Activated B cell treated with CpG ODN at 0.5 μM for 24 hours (primary cell): ENCODE data around the gene CYBC1. TPM values are rescaled to one million over a fixed set of nuclear protein-coding genes. Genes with fewer than 3 reads are reported as not detected.
A peak's percentile ranks its signal among the peaks of the same experiment; 100 is the strongest.

ENCODE experiments used
- ATAC-seq: fragments of 200-7000 bp; cut with Tn5 transposase; one replicate; pipeline ENCODE4 v1.10.0; 2021; ENCODE audit warnings: low read depth, mild to moderate bottlenecking, moderate library complexity
- CTCF ChIA-PET: fragments of 350-600 bp; sonication (Branson Sonifier 250); formaldehyde crosslinking; loops from one replicate; lab custom pipeline; 2021; ENCODE audit warnings: antibody characterized with exemption; lab: Charles Lee
- POLR2A ChIA-PET: fragments of 350-600 bp; sonication (Branson Sonifier 250); formaldehyde crosslinking; loops from one replicate; lab custom pipeline; 2021; ENCODE audit warnings: antibody characterized with exemption; lab: Charles Lee
- DNase-seq: peaks from one replicate; pipeline ENCODE4 v3.0.0; 2022
- H3K27ac Mint-ChIP-seq: one replicate; pipeline ENCODE4 v1.8.0; 2020; ENCODE audit warnings: mixed read lengths
- H3K27me3 Mint-ChIP-seq: one replicate; pipeline ENCODE4 v1.8.0; 2021; ENCODE audit warnings: mixed read lengths
- H3K36me3 Mint-ChIP-seq: one replicate; pipeline ENCODE4 v1.8.0; 2021; ENCODE audit warnings: low read depth, mixed read lengths
- H3K4me1 Mint-ChIP-seq: one replicate; pipeline ENCODE4 v1.8.0; 2021; ENCODE audit warnings: mixed read lengths
- H3K4me3 Mint-ChIP-seq: one replicate; pipeline ENCODE4 v1.8.0; 2020; ENCODE audit warnings: mild to moderate bottlenecking, mixed read lengths
- H3K9me3 Mint-ChIP-seq: one replicate; pipeline ENCODE4 v1.8.0; 2020; ENCODE audit warnings: mixed read lengths
- intact Hi-C: fragments of 100-400 bp; cut with micrococcal nuclease; formaldehyde crosslinking; loops from one replicate; pipeline ENCODE4 v1.15.1; 2024
- total RNA-seq: library from RNA; stranded (reverse); gene quantifications from 2 replicates; pipeline ENCODE4 v1.2.3, GENCODE V29; 2022
- TF ChIP-seq, protein P1 (sequence below): fragments of 200-600 bp; IDR thresholded peaks from one replicate; pipeline ENCODE4 v1.8.0; 2022; ENCODE audit warnings: antibody characterized with exemption, mild to moderate bottlenecking

The CYBC1 gene
- total RNA-seq, 1 donor from 2014 or later = 501 TPM

DNA sequence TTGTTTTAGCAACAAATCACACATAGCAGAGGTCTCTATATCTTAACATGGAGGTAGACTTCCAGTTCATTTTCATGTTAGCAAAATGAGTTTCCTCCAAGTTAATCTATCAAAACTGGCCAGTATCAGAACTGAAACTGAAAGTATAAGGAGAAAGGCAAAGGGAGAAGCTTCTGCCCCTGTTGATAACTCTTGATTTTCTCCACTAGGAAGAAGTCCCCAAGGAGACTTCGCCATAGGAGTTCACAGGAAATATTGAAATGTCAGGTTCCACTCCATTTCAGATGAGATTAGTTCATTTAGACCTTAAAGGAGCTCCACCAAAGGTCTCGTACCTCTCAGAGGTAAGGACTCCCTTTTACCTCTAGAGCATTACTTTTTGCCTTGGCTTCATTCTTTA, 31.0 kb downstream of the CYBC1 start:
- Mint-ChIP-seq H3K4me1 (peaks cover 25% of the 10 kb centered on the region), H3K4me3 (peak overlapping the region; percentile 83), H3K27me3 (no peaks in the 10 kb centered on the region), H3K9me3 (no peaks in the 10 kb centered on the region), H3K36me3 (peaks cover 43% of the 10 kb centered on the region), H3K27ac (peak overlapping the region; percentile 69)
- intact Hi-C loops = loop anchor here (2.0 to 5.0 kb wide), 3 partner anchors 15 to 278 kb away; partner anchors contain the start of gene RAB40B
- ChIA-PET CTCF (interaction anchor here (1.0 kb wide), 2 partner anchors 29 to 362 kb away, joined by 3 to 4 read pairs; no protein-coding TSS in a partner anchor), POLR2A (interaction anchor here (0.5 to 3.9 kb wide), 11 partner anchors 12 to 127 kb away, joined by 3 to 62 read pairs (median 5); partner anchors contain the start of genes CYBC1 and NARF)
- ATAC-seq (no peak), DNase-seq (no peak)
- TF ChIP-seq, protein P1, sequence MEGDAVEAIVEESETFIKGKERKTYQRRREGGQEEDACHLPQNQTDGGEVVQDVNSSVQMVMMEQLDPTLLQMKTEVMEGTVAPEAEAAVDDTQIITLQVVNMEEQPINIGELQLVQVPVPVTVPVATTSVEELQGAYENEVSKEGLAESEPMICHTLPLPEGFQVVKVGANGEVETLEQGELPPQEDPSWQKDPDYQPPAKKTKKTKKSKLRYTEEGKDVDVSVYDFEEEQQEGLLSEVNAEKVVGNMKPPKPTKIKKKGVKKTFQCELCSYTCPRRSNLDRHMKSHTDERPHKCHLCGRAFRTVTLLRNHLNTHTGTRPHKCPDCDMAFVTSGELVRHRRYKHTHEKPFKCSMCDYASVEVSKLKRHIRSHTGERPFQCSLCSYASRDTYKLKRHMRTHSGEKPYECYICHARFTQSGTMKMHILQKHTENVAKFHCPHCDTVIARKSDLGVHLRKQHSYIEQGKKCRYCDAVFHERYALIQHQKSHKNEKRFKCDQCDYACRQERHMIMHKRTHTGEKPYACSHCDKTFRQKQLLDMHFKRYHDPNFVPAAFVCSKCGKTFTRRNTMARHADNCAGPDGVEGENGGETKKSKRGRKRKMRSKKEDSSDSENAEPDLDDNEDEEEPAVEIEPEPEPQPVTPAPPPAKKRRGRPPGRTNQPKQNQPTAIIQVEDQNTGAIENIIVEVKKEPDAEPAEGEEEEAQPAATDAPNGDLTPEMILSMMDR = no peak

DNA sequence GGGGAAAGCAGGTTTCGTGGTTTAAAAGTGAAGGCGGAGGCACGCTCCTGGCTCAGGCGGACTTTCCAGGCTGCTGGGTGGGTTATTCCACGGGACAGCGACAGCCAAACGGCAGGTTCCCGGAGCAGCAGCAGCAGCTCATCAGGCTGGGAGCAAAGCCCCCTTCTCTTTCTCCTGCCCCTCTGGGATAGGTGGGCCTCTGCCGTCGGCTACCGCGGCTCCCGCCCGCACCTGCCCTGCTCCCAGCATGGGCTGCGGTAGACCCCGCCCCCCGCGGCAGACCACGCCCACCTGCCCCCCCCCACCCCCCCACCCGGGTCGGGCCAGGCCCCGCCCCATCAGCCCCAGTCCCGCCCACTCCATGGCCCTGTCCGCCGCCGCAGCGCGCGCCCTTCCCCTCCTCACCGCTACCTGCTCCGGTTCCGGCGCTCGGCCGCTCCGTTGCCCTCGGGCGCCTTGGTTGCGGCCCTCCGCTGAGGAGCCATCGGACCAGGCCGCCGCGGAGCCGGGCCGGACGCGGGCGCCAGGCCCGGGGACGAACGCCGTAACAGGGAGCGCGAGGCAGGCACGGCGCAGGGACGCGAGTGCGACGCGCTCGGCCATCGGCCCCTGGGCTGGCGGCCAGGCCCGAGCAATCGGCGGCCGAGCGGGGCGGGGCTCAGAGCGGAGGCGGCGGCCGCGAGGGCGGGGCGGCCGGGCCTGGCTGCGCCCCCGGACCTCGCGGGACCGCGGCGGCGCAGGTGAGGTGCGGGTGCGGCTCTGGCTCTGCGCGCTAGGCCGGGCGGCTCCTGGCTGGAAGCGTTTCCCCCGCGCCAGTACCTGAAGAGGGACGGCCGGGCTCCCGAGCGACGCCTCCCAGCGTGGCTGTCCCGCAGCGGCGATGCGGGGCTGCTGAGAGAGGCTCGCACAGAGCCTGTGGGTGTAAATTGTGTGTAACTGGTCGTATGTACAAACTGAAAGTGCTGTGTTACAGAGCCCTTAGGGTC, 32.3 kb downstream of the CYBC1 start, which contains the start of the genes HEXD and OGFOD3:
HEXD (plus strand) TSS at position 347 of the 986 bp plus-strand sequence. CDS start 1,453 bp downstream, outside the sequence.
OGFOD3 (minus strand) TSS at position 586 of the 986 bp plus-strand sequence; CDS start at position 485, 101 bp downstream.
- peaks cover 46% of the 10 kb centered on the region for H3K36me3 Mint-ChIP-seq
- intact Hi-C loops = loop anchor here (1.0 to 5.0 kb wide), 7 partner anchors 17 to 279 kb away; partner anchors contain the start of genes CSNK1D, NARF and RAB40B
- peak within 1 kb of the TSS; percentile 83 for H3K4me3 Mint-ChIP-seq
- H3K27ac Mint-ChIP-seq = peak within 1 kb of the TSS; percentile 69
- no peaks in the 10 kb centered on the region for H3K27me3 Mint-ChIP-seq
- ATAC-seq = peak; percentile 87
- peaks cover 29% of the 10 kb centered on the region for H3K4me1 Mint-ChIP-seq
- TF ChIP-seq, protein P1 = no peak
- POLR2A ChIA-PET = interaction anchor here (0.6 to 3.9 kb wide), 12 partner anchors 23 to 865 kb away, joined by 3 to 62 read pairs (median 5); partner anchors contain the start of genes CYBC1 and NARF
- CTCF ChIA-PET = no interaction called here
- no peaks in the 10 kb centered on the region for H3K9me3 Mint-ChIP-seq
- DNase-seq = peak; percentile 95

DNA sequence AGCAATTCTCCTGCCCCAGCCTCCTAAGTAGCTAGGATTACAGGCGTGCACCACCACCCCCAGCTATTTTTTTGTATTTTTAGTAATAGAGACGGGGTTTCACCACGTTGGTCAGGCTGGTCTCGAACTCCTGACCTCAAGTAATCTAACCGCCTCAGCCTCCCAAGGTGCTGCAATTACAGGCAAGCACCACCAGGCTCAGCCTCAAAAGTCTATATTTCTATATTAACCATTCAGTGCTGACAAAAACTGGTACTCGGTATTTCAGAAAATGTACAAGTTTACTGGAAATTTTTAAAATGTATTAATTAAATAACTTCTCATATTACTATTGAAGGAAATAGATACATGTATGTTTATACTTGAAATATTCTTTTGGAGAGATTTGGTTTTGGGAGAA, 33.8 kb downstream of the CYBC1 start:
- H3K4me1 Mint-ChIP-seq = peaks cover 30% of the 10 kb centered on the region
- DNase-seq (no peak), ATAC-seq (no peak)
- ChIA-PET CTCF (interaction anchor here (1.0 kb wide), 1 partner anchor 64 kb away, joined by 3 read pairs; no protein-coding TSS in a partner anchor), POLR2A (interaction anchor here (0.6 to 3.9 kb wide), 2 partner anchors 33 to 64 kb away, joined by 4 to 62 read pairs; partner anchors contain the start of gene CYBC1)
- intact Hi-C loops = loop anchor here (5.0 kb wide), 2 partner anchors 209 to 281 kb away; partner anchors contain the start of gene RAB40B
- TF ChIP-seq, protein P1 = no peak
- H3K27ac Mint-ChIP-seq = no peak overlapping the region
- no peaks in the 10 kb centered on the region for H3K9me3 Mint-ChIP-seq
- no peaks in the 10 kb centered on the region for H3K27me3 Mint-ChIP-seq
- no peak overlapping the region for H3K4me3 Mint-ChIP-seq
- peaks cover 36% of the 10 kb centered on the region for H3K36me3 Mint-ChIP-seq

DNA sequence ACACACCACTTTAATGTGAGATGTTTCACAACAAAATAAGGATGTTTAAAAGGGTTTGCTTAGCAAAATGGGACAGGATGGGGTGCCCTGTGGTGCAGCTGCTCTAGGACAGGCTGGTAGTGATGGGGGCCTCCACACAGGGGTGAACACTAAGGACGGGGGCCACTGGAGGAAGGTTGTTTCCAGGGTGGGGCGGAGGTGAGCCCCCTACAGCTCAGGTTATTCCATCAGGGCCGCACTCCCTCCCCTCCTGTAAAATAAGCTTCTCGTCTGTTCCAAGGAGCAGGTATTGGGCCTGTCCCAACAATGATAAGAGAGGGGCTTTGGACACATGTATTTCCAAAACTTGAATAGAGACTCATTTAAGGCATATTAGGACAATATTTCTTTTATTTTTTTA, 34.3 kb downstream of the CYBC1 start:
- Mint-ChIP-seq H3K27ac (no peak overlapping the region), H3K4me1 (peaks cover 30% of the 10 kb centered on the region), H3K4me3 (no peak overlapping the region), H3K9me3 (no peaks in the 10 kb centered on the region), H3K27me3 (no peaks in the 10 kb centered on the region), H3K36me3 (peaks cover 32% of the 10 kb centered on the region)
- CTCF ChIA-PET = interaction anchor here (1.0 kb wide), 1 partner anchor 64 kb away, joined by 3 read pairs; no protein-coding TSS in a partner anchor
- DNase-seq (no peak), ATAC-seq (no peak)
- POLR2A ChIA-PET = interaction anchor here (0.6 kb wide), 1 partner anchor 64 kb away, joined by 4 read pairs; no protein-coding TSS in a partner anchor
- TF ChIP-seq, protein P1 = no peak
- intact Hi-C loops = loop anchor here (5.0 kb wide), 2 partner anchors 209 to 281 kb away; partner anchors contain the start of gene RAB40B
